ENCODE measurements around the gene XPOT. TPM values are rescaled to one million over a fixed set of nuclear protein-coding genes. Genes with fewer than 3 reads are reported as not detected.

Gene XPOT
- total RNA-seq, 1 experiment from 2014 or later: 130 TPM

DNA sequence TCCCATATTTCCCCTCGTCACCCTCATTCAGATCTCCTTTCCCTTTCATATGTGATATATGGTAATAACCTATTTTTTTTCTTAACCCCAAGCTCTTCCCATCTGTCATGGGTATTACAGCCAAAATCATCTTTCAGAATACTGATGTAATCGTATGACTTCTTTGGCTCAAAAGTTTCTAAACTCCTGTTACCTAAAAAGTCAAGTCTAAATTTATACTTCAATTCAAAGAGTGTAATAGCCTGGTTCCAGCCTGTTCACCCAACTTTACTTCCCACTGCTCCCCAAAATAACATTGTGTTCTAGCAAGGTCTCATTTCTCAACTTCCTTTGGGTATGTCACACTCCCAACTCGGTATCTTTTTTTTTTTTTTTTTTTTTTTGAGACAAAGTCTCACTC lies 96.2 kb downstream of the XPOT start:
- H3K9me3 ChIP-seq (ENCODE audit: control insufficient read depth, low read depth, low read length): no peaks in the 10 kb centered on the region
- no peaks in the 10 kb centered on the region for H4K20me1 ChIP-seq (ENCODE audit: control insufficient read depth, insufficient read depth, insufficient read length)
- H4K91ac ChIP-seq (ENCODE audit: insufficient read length, low read depth, low read length): no peak overlapping the region
- H3K4ac ChIP-seq (ENCODE audit: low read depth, low read length): no peak overlapping the region
- no peaks in the 10 kb centered on the region for H3K23me2 ChIP-seq (ENCODE audit: insufficient read length, low read depth, low read length, poor library complexity, severe bottlenecking)
- no peak overlapping the region for H2BK120ac ChIP-seq (ENCODE audit: low read depth, low read length, poor library complexity, severe bottlenecking)
- H2BK20ac ChIP-seq (ENCODE audit: low read depth, low read length, poor library complexity, severe bottlenecking): no peak overlapping the region
- TF ChIP-seq, protein P1, sequence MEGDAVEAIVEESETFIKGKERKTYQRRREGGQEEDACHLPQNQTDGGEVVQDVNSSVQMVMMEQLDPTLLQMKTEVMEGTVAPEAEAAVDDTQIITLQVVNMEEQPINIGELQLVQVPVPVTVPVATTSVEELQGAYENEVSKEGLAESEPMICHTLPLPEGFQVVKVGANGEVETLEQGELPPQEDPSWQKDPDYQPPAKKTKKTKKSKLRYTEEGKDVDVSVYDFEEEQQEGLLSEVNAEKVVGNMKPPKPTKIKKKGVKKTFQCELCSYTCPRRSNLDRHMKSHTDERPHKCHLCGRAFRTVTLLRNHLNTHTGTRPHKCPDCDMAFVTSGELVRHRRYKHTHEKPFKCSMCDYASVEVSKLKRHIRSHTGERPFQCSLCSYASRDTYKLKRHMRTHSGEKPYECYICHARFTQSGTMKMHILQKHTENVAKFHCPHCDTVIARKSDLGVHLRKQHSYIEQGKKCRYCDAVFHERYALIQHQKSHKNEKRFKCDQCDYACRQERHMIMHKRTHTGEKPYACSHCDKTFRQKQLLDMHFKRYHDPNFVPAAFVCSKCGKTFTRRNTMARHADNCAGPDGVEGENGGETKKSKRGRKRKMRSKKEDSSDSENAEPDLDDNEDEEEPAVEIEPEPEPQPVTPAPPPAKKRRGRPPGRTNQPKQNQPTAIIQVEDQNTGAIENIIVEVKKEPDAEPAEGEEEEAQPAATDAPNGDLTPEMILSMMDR (conservative IDR thresholded peaks at IDR 0.05): no peak
- Mint-ChIP-seq H3K27me3 (ENCODE audit: low read depth) (no peaks in the 10 kb centered on the region), H3K36me3 (ENCODE audit: insufficient read depth in 1 of 3, low read depth in 3 of 3) (peaks cover 9 to 52% (median 30%) of the 10 kb centered on the region in 3 experiments; a peak in 5 of 7 replicates), H3K9me3 (no peaks in the 10 kb centered on the region), H3K4me3 (no peak overlapping the region), H3K27ac (no peak overlapping the region), H3K4me1 (no peaks in the 10 kb centered on the region)
- no peak overlapping the region for H4K8ac ChIP-seq (replicated peaks; ENCODE audit: insufficient read length, low read depth, low read length)
- H3K79me1 ChIP-seq (ENCODE audit: insufficient read depth, low read depth, low read length, poor library complexity, severe bottlenecking): no peaks in the 10 kb centered on the region
- 100% methylated on average over 1 of the region's 3 CpGs for WGBS (ENCODE audit: extremely low coverage, insufficient read length, low lambda C conversion rate)
- H3K18ac ChIP-seq (ENCODE audit: insufficient read length, low read depth, low read length): no peak overlapping the region
- H3K79me2 ChIP-seq (ENCODE audit: insufficient read depth, low read length): no peaks in the 10 kb centered on the region; the same call in 1 of the 2 replicates
- H3T11ph ChIP-seq (ENCODE audit: low read length): no peak overlapping the region
- no peak overlapping the region for H3K9ac ChIP-seq (ENCODE audit: extremely low read depth, insufficient read length, low read length)
- H3K4me1 ChIP-seq (ENCODE audit: insufficient read depth, low read length): no peaks in the 10 kb centered on the region
- DNase-seq: no peak
- no peak overlapping the region for H3K4me2 ChIP-seq (ENCODE audit: insufficient read depth, insufficient read length, low read length)
- H3K27ac ChIP-seq (ENCODE audit: insufficient read length, low read depth, low read length): no peak overlapping the region
- H2BK5ac ChIP-seq (ENCODE audit: insufficient read length, low read length): no peak overlapping the region
- no peak overlapping the region for H3K14ac ChIP-seq (ENCODE audit: insufficient read depth, low read length)
- H3K23ac ChIP-seq (ENCODE audit: insufficient read length, low read depth, low read length): no peak overlapping the region
- no peak overlapping the region for H4K5ac ChIP-seq (ENCODE audit: insufficient read length, low read depth, low read length)
- H2AK5ac ChIP-seq (ENCODE audit: insufficient read length, low read length): no peak overlapping the region
- no peak overlapping the region for H2BK15ac ChIP-seq (ENCODE audit: low read depth, low read length)
- H2BK12ac ChIP-seq (ENCODE audit: insufficient read length, low read depth, low read length): no peak overlapping the region
- H2AFZ ChIP-seq (ENCODE audit: low read length): no peak overlapping the region
- no peak overlapping the region for H3K56ac ChIP-seq (ENCODE audit: insufficient read length, low read depth, low read length)
- no peaks in the 10 kb centered on the region for H3K27me3 ChIP-seq (ENCODE audit: insufficient read depth, low read length)

Other genes starting within 250 kb of the XPOT start
- 7.3 TPM in 2 replicates for gene KICS2, start 182.1 kb upstream of the XPOT start, total RNA-seq (2021)
- 1.5 and 2.2 TPM in 2 replicates for gene C12orf56, start 13.6 kb upstream of the XPOT start, total RNA-seq (2021)
- gene TBK1, start 47.7 kb downstream of the XPOT start, total RNA-seq (2021): 21.4 and 23.6 TPM in 2 replicates
- 45.1 and 45.9 TPM in 2 replicates for gene RASSF3, start 206.1 kb downstream of the XPOT start, total RNA-seq (2021)